HEK293 (cell line): Measurements from ENCODE around the gene RBM22.

Source experiments
- CTCF ChIA-PET: fragments of 350-600 bp; formaldehyde crosslinking; extraction: SDS; loops from one replicate; lab custom pipeline; 2021; ENCODE audit warnings: antibody characterized with exemption; lab: Yijun Ruan, JAX
- POLR2A ChIA-PET: fragments of 300-600 bp; formaldehyde crosslinking; extraction: SDS; loops from one replicate; lab custom pipeline; 2020; ENCODE audit warnings: antibody characterized with exemption, inconsistent platforms; lab: Yijun Ruan, JAX
- H3K27ac ChIP-seq: fragments of 200-500 bp; sonication (Bioruptor generic); 2 replicates; pipeline ENCODE4 v1.5.1; 2014; ENCODE audit warnings: low read depth, low read length, control low read depth, inconsistent platforms; ENCODE audit errors: extremely low read depth
- H3K36me3 ChIP-seq, 2 experiments: fragments of 200-500 bp in 1 of 2; sonication (Bioruptor generic) in 1 of 2; 1 replicate in 1 of 2; 2 replicates in 1 of 2; pipeline ENCODE4 v1.5.1; 2014 to 2017; ENCODE audit warnings: inconsistent platforms in 2 of 2, low read length in 2 of 2; ENCODE audit not compliant: control insufficient read depth in 2 of 2, insufficient read depth in 1 of 2
- H3K4me1 ChIP-seq: fragments of 200-500 bp; sonication (Bioruptor generic); 2 replicates; pipeline ENCODE4 v1.5.1; 2014; ENCODE audit warnings: mild to moderate bottlenecking, low read length, inconsistent platforms; ENCODE audit not compliant: control insufficient read depth, insufficient read depth
- H3K4me3 ChIP-seq: 2 replicates; pipeline ENCODE4 v1.5.1; 2011; ENCODE audit warnings: low read depth, mild to moderate bottlenecking, control low read depth, low read length, moderate library complexity
- H3K9me3 ChIP-seq: fragments of 200-500 bp; sonication (Bioruptor generic); 2 replicates; pipeline ENCODE4 v1.5.1; 2014; ENCODE audit warnings: low read depth, low read length, inconsistent platforms; ENCODE audit not compliant: control insufficient read depth, insufficient read depth
- AEBP2 ChIP-seq: fragments of 450-650 bp; formaldehyde crosslinking; IDR thresholded peaks from 2 replicates; pipeline ENCODE4 v1.5.1; 2016; ENCODE audit warnings: missing biosample characterization, missing genetic modification characterization, borderline replicate concordance
- ATF2 ChIP-seq: fragments of 450-650 bp; formaldehyde crosslinking; IDR thresholded peaks from 2 replicates; pipeline ENCODE4 v1.5.1; 2016; ENCODE audit warnings: missing biosample characterization, missing genetic modification characterization, low read depth
- BCL11B ChIP-seq: fragments of 450-650 bp; formaldehyde crosslinking; IDR thresholded peaks from 2 replicates; pipeline ENCODE4 v1.5.1; 2016; ENCODE audit warnings: low read depth, missing biosample characterization, missing genetic modification characterization
- GLI4 ChIP-seq: fragments of 450-650 bp; formaldehyde crosslinking; IDR thresholded peaks from 2 replicates; pipeline ENCODE4 v1.5.1; 2016; ENCODE audit warnings: missing biosample characterization, missing genetic modification characterization
- HIC1 ChIP-seq: fragments of 450-650 bp; formaldehyde crosslinking; IDR thresholded peaks from 2 replicates; pipeline ENCODE4 v1.5.1; 2016; ENCODE audit warnings: missing biosample characterization, missing genetic modification characterization
- INSM2 ChIP-seq: fragments of 450-650 bp; formaldehyde crosslinking; IDR thresholded peaks from 2 replicates; pipeline ENCODE4 v1.5.1; 2016; ENCODE audit warnings: missing biosample characterization, missing genetic modification characterization
- RBAK ChIP-seq: fragments of 450-650 bp; formaldehyde crosslinking; IDR thresholded peaks from 2 replicates; pipeline ENCODE4 v1.5.1; 2016; ENCODE audit warnings: missing biosample characterization, missing genetic modification characterization
- ZBTB21 ChIP-seq: fragments of 450-650 bp; formaldehyde crosslinking; IDR thresholded peaks from 2 replicates; pipeline ENCODE4 v1.5.1; 2017; ENCODE audit warnings: missing biosample characterization, missing genetic modification characterization
- ZNF132 ChIP-seq: fragments of 450-650 bp; formaldehyde crosslinking; IDR thresholded peaks from 2 replicates; pipeline ENCODE4 v1.5.1; 2017; ENCODE audit warnings: missing biosample characterization, missing genetic modification characterization, borderline replicate concordance
- ZNF138 ChIP-seq: fragments of 450-650 bp; formaldehyde crosslinking; IDR thresholded peaks from 2 replicates; pipeline ENCODE4 v1.5.1; 2016; ENCODE audit warnings: missing biosample characterization, missing genetic modification characterization, borderline replicate concordance
- ZNF146 ChIP-seq: fragments of 450-650 bp; formaldehyde crosslinking; IDR thresholded peaks from 2 replicates; pipeline ENCODE4 v1.5.1; 2016; ENCODE audit warnings: missing biosample characterization, missing genetic modification characterization
- ZNF280D ChIP-seq: fragments of 450-650 bp; formaldehyde crosslinking; IDR thresholded peaks from 2 replicates; pipeline ENCODE4 v1.5.1; 2016; ENCODE audit warnings: missing biosample characterization, missing genetic modification characterization
- ZNF335 ChIP-seq: fragments of 450-650 bp; formaldehyde crosslinking; conservative IDR thresholded peaks from 2 replicates; pipeline ENCODE4 v1.5.1; 2016; ENCODE audit warnings: missing biosample characterization, missing genetic modification characterization
- ZNF544 ChIP-seq: fragments of 450-650 bp; formaldehyde crosslinking; IDR thresholded peaks from 2 replicates; pipeline ENCODE4 v1.5.0; 2017; ENCODE audit warnings: missing biosample characterization, missing genetic modification characterization
- ZNF596 ChIP-seq: fragments of 450-650 bp; IDR thresholded peaks from 2 replicates; pipeline ENCODE4 v1.5.0; 2018; ENCODE audit warnings: missing biosample characterization, mild to moderate bottlenecking, missing genetic modification characterization, moderate library complexity
- ZNF670 ChIP-seq: fragments of 450-650 bp; formaldehyde crosslinking; IDR thresholded peaks from 2 replicates; pipeline ENCODE4 v1.5.1; 2016; ENCODE audit warnings: missing biosample characterization, missing genetic modification characterization, low read depth
- ZNF704 ChIP-seq: fragments of 450-650 bp; formaldehyde crosslinking; IDR thresholded peaks from 2 replicates; pipeline ENCODE4 v1.5.1; 2016; ENCODE audit warnings: missing biosample characterization, missing genetic modification characterization
- ZNF776 ChIP-seq: fragments of 450-650 bp; formaldehyde crosslinking; IDR thresholded peaks from 2 replicates; pipeline ENCODE4 v1.5.0; 2017; ENCODE audit warnings: missing biosample characterization, missing genetic modification characterization, borderline replicate concordance

Gene RBM22

GRCh38 chr5:150703762-150704161, 2.9 kb upstream of the RBM22 start:
- CTCF ChIA-PET = interaction anchor here (0.9 to 1.2 kb wide), 2 partner anchors 142 to 144 kb away, joined by 3 to 5 read pairs; no protein-coding TSS in a partner anchor
- no peak for TF ChIP-seq ZNF335
- no peak for TF ChIP-seq ZNF704 (tag by site-specific recombination)
- peak; percentile 18; the same call in 1 of the 2 replicates for TF ChIP-seq ZBTB21 (tag by site-specific recombination)
- TF ChIP-seq ZNF544 = no peak
- Histone ChIP-seq H3K27ac (no peak overlapping the region), H3K36me3 (peaks cover 4 to 19% of the 10 kb centered on the region in 2 experiments; a peak in 2 of 3 replicates), H3K4me1 (peaks cover 3% of the 10 kb centered on the region), H3K9me3 (no peaks in the 10 kb centered on the region), H3K4me3 (no peak overlapping the region)
- POLR2A ChIA-PET = no interaction called here

- ChIA-PET CTCF (interaction anchor here (0.7 to 2.9 kb wide), 16 partner anchors 9 to 437 kb away, joined by 3 to 14 read pairs (median 4); partner anchors contain the start of genes IRGM, MYOZ3 and SMIM3), POLR2A (interaction anchor here (0.8 to 1.9 kb wide), 25 partner anchors 8 to 250 kb away, joined by 3 to 13 read pairs (median 4); partner anchors contain the start of genes DCTN4, MYOZ3 and SMIM3)
- H3K9me3 ChIP-seq = no peaks in the 10 kb centered on the region
- peak overlapping the region; percentile 90 for H3K27ac ChIP-seq
- H3K4me3 ChIP-seq = peak overlapping the region; percentile 80
- peaks cover 33 to 42% of the 10 kb centered on the region in 2 experiments for H3K36me3 ChIP-seq
- TF ChIP-seq ZNF138 (tag by site-specific recombination) (no peak), HIC1 (no peak), ZNF146 (tag by site-specific recombination) (no peak), RBAK (no peak), ATF2 (no peak), BCL11B (no peak), ZNF280D (tag by site-specific recombination) (no peak), GLI4 (tag by site-specific recombination) (no peak), ZNF132 (tag by site-specific recombination) (no peak), ZNF670 (tag by site-specific recombination) (no peak), ZNF776 (tag by site-specific recombination) (no peak), ZNF596 (tag by site-specific recombination) (no peak), AEBP2 (tag by site-specific recombination) (no peak), INSM2 (tag by site-specific recombination) (no peak)
- H3K4me1 ChIP-seq = peaks cover 5% of the 10 kb centered on the region
Measured at GRCh38 chr5:150700246-150700593, 642 bp downstream of the RBM22 start.
